Stimulated activated CD4-positive, alpha-beta T cell treated with anti-CD3 and anti-CD28 coated beads, Interleukin-1b, Interleukin-23, amount 100 ng/mL, for 4 hours (primary cell): ENCODE results near the gene CEACAM16.
"Not testable (repeated sequence)": the region's sequence is repeated elsewhere in the genome, so short reads cannot be mapped to it uniquely, and the experiment has no call there.

Experiments
- DNase-seq, 2 donors: peaks; one replicate each; pipeline ENCODE4 v3.0.0-alpha.2; 2020; ENCODE audit warnings: low read depth in 2 of 2

The CEACAM16 gene

DNA sequence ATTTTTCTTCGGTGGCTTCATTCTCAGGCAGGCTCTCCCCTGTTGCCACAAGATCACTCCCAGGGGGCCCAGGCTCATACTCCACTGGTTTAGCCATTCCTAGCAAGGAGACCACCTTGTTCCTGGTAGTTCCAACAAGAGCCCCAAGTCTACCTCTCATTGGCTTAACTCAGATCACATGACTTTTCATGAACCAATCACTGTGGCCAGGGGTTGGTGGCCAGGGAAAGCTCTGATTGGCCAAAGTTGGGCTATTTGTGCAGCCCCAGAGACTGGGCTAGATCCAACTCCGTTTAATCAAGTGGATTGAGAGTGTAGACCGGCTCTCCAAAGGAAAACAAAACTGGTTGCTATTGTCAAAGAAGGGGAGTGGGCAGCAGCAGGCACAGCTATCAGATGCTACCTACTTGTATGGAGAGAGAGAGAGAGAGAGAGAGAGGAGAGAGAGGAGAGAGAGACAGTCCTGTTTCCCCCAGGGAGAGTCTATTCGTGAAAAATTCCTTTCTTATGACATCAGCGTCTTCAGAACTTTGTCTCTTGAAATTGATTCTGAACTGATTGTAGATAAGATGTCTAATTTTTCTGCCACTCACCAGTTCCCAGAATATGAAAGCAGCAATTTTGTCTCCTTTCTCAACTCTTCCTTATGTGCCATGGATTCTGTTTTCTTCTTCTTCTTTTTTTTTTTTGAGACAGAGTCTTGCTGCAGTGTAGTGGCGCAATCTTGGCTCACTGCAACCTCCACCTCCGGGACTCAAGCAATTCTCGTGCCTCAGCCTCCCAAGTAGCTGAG is 21.7 kb upstream of the CEACAM16 start:
- DNase-seq: no peak

DNA sequence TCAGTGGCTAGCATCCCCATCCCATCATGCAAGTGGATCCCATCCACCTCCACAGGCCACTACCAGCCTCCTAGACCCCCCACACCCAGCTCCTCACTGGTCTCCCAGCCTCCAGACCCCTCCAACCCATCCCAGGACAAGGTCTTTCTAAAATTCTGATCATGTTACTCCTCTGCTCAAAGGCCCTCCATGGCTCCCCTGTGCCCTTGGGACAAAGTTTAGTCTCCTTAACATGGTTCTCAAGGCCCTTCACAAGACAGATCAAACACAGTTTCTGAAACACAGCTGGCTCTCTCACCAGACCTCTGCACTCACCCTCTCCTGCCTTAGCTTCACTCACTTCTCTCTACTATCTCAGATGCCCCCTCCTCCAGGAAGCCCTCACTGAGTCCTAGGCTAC is 18.4 kb upstream of the CEACAM16 start:
- no peak for DNase-seq

- DNase-seq: no peak
Measured at GRCh38 chr19:44681992-44682790, 16.8 kb upstream of the CEACAM16 start.

- no peak for DNase-seq
Measured at GRCh38 chr19:44682807-44683206, 16.1 kb upstream of the CEACAM16 start.

DNA sequence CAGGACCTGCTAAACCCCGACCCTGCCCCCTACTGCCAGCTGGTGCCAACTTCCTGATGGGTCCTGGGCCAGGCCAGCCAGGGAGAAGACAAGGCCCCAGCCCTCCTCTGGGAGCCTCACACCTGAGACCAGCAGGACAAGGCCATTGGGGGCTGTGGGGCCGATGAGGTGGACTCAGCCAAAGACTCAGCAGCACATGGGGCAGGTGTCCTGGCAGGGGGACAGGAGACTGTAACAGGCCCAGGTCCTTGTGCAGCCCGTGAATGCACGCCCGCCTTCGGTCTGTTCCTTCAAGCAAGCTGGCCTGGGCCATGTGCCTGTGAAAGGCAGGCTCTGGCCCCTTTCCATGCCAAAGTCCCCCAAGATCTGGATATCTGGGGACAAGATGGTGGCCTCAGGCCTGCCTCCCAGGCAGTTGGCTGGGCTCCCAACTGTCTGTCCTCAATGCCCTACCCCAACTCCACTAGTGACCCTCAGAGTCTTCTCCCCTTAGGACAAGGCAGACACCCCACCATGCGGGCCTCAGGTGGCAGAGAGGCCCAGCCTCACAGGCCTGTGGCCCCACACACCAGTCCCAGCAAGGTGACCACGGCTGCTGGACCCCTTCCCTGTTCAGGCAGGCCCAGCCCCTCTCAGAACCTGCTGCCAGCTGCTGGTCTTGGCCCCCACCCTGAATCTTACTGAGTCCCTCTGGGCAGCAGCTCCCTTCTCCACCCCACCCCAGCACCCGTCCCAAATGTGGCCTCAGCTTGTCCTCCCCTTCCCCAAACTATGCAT is 15.3 kb upstream of the CEACAM16 start:
- no peak for DNase-seq

- not testable (repeated sequence) for DNase-seq
Measured at GRCh38 chr19:44684396-44684795, 14.6 kb upstream of the CEACAM16 start.

GRCh38 chr19:44684892-44685863 is 13.8 kb upstream of the CEACAM16 start:
- no peak for DNase-seq

DNA sequence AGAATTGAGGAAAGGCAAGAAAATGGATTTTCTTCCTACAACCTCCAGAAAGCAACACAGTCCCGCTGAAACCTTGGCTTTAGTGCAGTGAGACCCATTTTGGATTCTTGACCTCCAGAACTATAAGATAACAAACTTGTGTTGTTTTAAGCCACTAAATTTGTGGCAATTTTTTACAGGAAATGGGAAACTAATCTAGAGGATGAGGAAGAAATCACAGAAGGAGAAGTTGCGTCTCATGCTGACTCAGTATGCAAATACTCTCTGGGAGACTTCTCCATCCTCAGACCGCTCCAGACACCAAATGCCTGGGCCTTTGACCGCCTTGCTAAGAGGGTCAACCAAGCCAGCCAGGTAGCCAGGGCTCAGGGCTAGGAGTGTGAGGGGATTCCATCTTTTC is 13.1 kb upstream of the CEACAM16 start:
- no peak for DNase-seq

DNA sequence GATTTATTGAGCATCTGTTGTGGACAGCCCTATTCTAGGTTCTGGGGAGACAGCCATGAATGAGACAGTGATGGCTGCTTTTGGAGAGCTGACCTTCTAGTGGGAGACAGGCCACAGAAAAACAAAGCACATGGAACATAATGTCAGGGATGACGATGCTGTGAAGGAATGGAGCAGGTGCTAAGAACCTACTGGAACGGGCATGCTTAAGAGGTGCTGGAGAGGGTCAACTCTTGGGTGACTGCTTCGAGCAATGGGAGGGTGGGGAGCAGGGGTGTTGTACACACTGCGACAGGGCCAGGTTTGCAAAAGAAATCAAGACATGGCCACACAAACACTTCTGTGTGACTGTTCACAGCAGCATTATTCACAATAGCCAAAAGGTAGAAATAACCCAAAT is 12.1 kb upstream of the CEACAM16 start:
- no peak for DNase-seq

DNA sequence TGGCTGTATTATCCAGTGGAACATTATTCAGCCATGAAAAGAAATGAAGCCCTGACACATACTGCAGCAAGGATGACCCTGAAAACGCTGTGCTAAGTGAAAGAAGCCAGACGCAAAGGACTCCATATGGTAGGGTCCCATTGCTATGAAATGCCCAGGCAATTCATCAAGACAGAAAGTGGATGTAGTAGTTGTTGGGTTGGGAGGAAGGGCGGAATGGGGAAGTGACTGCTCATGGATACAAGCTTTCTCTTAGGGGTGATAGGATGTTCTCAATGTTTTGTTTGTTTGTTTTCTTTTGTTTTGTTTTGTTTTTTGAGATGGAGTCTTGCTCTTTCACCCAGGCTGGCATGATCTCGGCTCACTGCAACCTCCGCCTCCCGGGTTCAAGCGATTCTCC is 11.1 kb upstream of the CEACAM16 start:
- no peak for DNase-seq

- DNase-seq: peak; percentile 77 to 79
Measured at GRCh38 chr19:44689290-44690130, 9.4 kb upstream of the CEACAM16 start.

DNA sequence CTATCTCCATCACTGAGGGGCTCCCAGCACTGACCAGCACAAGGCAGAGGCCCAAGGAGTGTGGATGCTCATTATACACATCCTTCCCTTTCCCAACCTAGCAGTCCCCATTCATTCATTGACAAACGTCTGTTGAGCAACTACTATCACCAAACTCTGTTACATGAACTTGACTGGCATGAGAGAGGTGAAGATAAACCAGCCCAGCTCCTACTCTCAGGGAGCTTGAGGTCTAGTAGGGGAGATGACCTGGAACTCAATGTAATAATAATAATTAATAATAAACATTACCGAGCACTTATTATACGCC is 8.9 kb upstream of the CEACAM16 start:
- DNase-seq: no peak

DNA sequence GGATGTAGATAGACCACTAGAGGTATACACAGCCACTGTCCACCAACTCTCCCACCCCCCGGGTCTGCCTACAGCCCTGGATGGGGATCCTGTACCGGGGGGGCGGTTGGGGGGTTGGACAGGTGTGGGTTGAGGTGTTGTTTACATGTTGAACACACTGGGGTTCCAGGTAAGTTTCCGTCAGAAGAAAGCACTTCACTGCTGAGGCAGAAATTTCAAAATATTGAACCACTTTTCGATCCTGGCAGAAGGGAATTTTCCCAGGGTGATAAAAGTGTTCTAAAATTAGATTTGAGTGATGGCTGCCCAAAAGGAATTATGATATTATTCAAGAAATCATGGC is 6.6 kb upstream of the CEACAM16 start:
- DNase-seq: no peak

GRCh38 chr19:44694184-44694579 is 4.8 kb upstream of the CEACAM16 start:
- DNase-seq: peak in 1 of 2 donors; percentile 5

GRCh38 chr19:44696939-44697669 is 1.8 kb upstream of the CEACAM16 start:
- no peak for DNase-seq

GRCh38 chr19:44697670-44698034 is 1.3 kb upstream of the CEACAM16 start:
- no peak for DNase-seq

DNA sequence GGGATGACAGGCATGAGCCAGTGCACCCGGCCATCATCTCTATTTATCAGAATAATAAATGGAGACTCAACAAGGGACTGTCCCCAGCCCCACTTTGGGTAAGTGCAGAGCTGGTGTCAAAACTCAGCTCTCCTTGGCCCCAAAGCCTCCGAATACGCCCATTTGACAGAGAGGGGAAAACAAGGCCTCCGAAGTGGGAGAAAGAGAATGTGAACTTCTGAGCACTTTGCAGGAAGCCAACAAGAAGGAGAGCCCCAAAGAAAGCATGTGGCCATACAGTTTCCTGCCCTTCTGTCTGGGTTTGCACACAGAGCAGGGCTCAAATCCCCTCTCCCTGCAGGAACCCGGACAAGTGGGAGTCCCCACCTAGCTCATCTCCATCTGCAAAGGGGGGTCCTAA is 1.6 kb downstream of the CEACAM16 start:
- no peak for DNase-seq

DNA sequence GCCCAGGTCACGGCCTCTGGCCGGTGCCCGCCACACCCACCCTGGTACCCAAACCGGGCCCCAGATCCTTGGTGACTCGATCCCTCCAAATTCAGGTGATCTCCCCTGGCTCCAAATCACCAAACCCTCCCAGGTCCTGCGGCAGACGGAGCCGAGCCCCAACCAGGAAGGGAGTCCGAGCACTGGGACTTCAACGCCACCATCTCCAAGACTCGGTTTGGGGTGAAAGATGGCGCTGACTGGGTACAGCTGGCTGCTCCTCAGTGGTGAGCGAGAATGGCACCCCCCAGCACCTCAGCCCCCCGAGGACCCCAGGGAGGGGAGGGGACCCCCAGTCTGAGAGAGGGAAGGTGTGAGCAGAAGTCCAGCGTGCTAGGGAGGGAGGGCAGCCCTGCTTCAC is 2.3 kb downstream of the CEACAM16 start:
- no peak for DNase-seq

DNA sequence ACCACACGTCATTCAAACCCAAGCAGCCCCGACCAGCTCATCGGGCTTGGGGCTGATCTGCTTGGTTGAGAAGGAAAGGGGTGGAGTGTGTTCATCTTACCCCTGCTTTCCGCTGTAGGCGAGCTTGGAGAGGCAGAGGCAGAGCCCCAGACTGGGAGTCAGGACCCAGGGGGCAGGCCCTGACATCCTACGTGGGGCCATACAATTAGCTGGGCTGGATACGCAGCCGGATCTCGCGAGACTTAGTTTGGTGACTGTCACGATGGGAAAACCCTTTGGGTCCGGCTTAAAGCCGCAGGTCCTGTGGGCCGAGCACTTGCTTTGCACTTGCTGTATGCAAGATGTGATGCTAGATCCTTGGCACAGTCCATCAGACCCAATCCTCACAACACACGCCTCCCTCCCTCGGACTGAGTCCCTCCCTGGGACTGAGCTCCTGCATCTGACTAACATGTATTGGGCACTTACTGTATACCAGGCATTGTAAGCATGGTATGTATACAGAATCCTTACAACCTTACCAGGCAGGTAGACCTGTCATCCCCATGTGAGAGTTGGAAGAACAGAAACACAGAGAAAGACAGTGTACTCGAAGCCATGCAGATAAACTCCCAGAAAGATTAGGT is 3.7 kb downstream of the CEACAM16 start:
- no peak for DNase-seq
